Aorta (tissue), 5 donors: ENCODE measurements around the gene HLA-DPB1. TPM values are rescaled to one million over a fixed set of nuclear protein-coding genes. Genes with fewer than 3 reads are reported as not detected.

Source experiments
- ATAC-seq: fragments of 200-7000 bp; cut with Tn5 transposase; one replicate; pipeline ENCODE4 v1.9.1; 2022; ENCODE audit warnings: moderate library complexity; ENCODE audit not compliant: low FRiP score
- DNase-seq, 2 donors: peaks; one replicate each; pipeline ENCODE4 v3.0.0-alpha.2; 2020
- H3K27ac ChIP-seq, 2 donors: one replicate each; pipeline ENCODE4 v1.5.1; 2013; ENCODE audit warnings: low read length in 2 of 2, mild to moderate bottlenecking in 2 of 2, moderate library complexity in 2 of 2, control low read depth in 1 of 2, inconsistent platforms in 1 of 2, low read depth in 1 of 2
- H3K27me3 ChIP-seq, 2 donors: one replicate each; pipeline ENCODE4 v1.6.1; 2013; ENCODE audit warnings: control low read depth in 1 of 2, low read length in 1 of 2, mild to moderate bottlenecking in 1 of 2, moderate library complexity in 1 of 2; ENCODE audit not compliant: insufficient read depth in 2 of 2, control insufficient read depth in 1 of 2
- H3K36me3 ChIP-seq, 2 donors: one replicate each; pipeline ENCODE4 v1.6.1; 2013; ENCODE audit warnings: control low read depth in 1 of 2, low read length in 1 of 2, mild to moderate bottlenecking in 1 of 2; ENCODE audit not compliant: insufficient read depth in 2 of 2, control insufficient read depth in 1 of 2
- H3K4me1 ChIP-seq, 2 donors: one replicate each; pipeline ENCODE4 v1.6.1; 2013; ENCODE audit warnings: low read length in 2 of 2, control low read depth in 1 of 2, mild to moderate bottlenecking in 1 of 2, moderate library complexity in 1 of 2; ENCODE audit not compliant: insufficient read depth in 2 of 2, control insufficient read depth in 1 of 2
- H3K4me3 ChIP-seq, 2 donors: one replicate each; pipeline ENCODE4 v1.5.1; 2013; ENCODE audit warnings: low read length in 2 of 2, control low read depth in 1 of 2, mild to moderate bottlenecking in 1 of 2
- H3K9me3 ChIP-seq: one replicate; pipeline ENCODE4 v1.6.1; 2013; ENCODE audit warnings: mild to moderate bottlenecking, low read length; ENCODE audit not compliant: control insufficient read depth
- WGBS, 2 donors: extraction: QIAGEN DNeasy Blood & Tissue Kit; methylation state at CpG; one replicate each; pipeline ENCODE4 v1.1.7; 2013; 5-methylcytosine and 5-hydroxymethylcytosine counted together
- intact Hi-C, 2 donors: fragments of 100-400 bp; cut with DNase I; formaldehyde crosslinking; loops; one replicate each; pipeline versions ENCODE4 v1.14.2 to v1.15.0; 2022
- long read RNA-seq, 2 donors: library from polyadenylated mRNA; unstranded; transcript quantifications; one replicate each; pipeline ENCODE4 v2.0.0, GENCODE V29; 2020 to 2021
- polyA plus RNA-seq, 2 donors: library from polyadenylated mRNA; stranded (reverse); fragments of 200-250 nt; gene quantifications; one replicate each; pipeline ENCODE4 v1.2.3, GENCODE V29; 2013
- total RNA-seq, 2 donors: library from RNA; stranded (reverse); fragmentation: NEBNext Ultra II Directional; extraction: Animal tissue kit (Norgen Biotek cat#: 25700); gene quantifications; one replicate each; pipeline ENCODE4 v1.2.1, GENCODE V29; 2021
- donor health status: healthy with polysubstance abuse.
- donor health status: Bipolar disorder and iron deficiency.
- donor health status: DM: no; HTN: no; CAD: no.
- donor health status: DM: no; HTN: no; CAD: no.
- donor health status: DM: yes; HTN: yes; CAD: no.

The HLA-DPB1 gene
- 100 to 1,000 TPM in 1 of 2 donors, 10 to 100 TPM in 1; 98.9 to 215 TPM for total RNA-seq
- polyA plus RNA-seq, result 100 to 1,000 TPM in 1 of 2 donors, 10 to 100 TPM in 1; 45.4 to 113 TPM
- long read RNA-seq, donor 1, transcript HLA-DPB1-211 (6 exons, 1,560 nt), result major isoform, 117 of 156 reads
- long read RNA-seq, donor 1, partial matches to known transcripts, result 13 of 156 reads
- long read RNA-seq, donor 1, other reads (novel, unspliced or antisense), result 23 of 156 reads
- long read RNA-seq, donor 2, transcript HLA-DPB1-211 (6 exons, 1,560 nt), result major isoform, 34 of 98 reads
- long read RNA-seq, donor 2, partial matches to known transcripts, result 22 of 98 reads
- long read RNA-seq, donor 2, other reads (novel, unspliced or antisense), result 41 of 98 reads

GRCh38 chr6:33075568-33076405, at the start of gene HLA-DPB1:
Gene HLA-DPB1, plus strand, starts transcription at chr6:33075990. Its CDS starts 52 bp downstream, at chr6:33076042.
- Histone ChIP-seq H3K9me3 (no peaks in the 10 kb centered on the region), H3K27me3 (no peaks in the 10 kb centered on the region), H3K36me3 (no peaks in the 10 kb centered on the region), H3K4me3 (no peak within 1 kb of the TSS), H3K27ac (no peak within 1 kb of the TSS), H3K4me1 (no peaks in the 10 kb centered on the region)
- ATAC-seq (peak; percentile 86), DNase-seq (no peak)
- intact Hi-C loops, result no loop called here
- WGBS, 2 donors, result 60 to 63% methylated on average over 10 of the region's 10 CpGs

GRCh38 chr6:33028220-33028849, 47.5 kb upstream of the HLA-DPB1 start:
- ATAC-seq (no peak), DNase-seq (no peak)
- H3K36me3 ChIP-seq, result no peaks in the 10 kb centered on the region

GRCh38 chr6:33029328-33030184, 46.2 kb upstream of the HLA-DPB1 start:
- ATAC-seq (peak; percentile 76), DNase-seq (peak in 1 of 2 donors; percentile 70)
- intact Hi-C loops, result no loop called here
- Histone ChIP-seq H3K4me1 (no peaks in the 10 kb centered on the region), H3K4me3 (no peak overlapping the region), H3K9me3 (no peaks in the 10 kb centered on the region), H3K36me3 (no peaks in the 10 kb centered on the region), H3K27me3 (no peaks in the 10 kb centered on the region), H3K27ac (no peak overlapping the region)
- WGBS, 2 donors, result 57 to 61% methylated on average over 6 of the region's 6 CpGs

More at GRCh38 chr6:33028220-33028849, 47.5 kb upstream of the HLA-DPB1 start:
- no peaks in the 10 kb centered on the region for H3K9me3 ChIP-seq
- H3K27ac ChIP-seq, result no peak overlapping the region
- no peaks in the 10 kb centered on the region for H3K4me1 ChIP-seq
- H3K27me3 ChIP-seq, result no peaks in the 10 kb centered on the region
- no peak overlapping the region for H3K4me3 ChIP-seq
- WGBS, 2 donors, result 16 to 27% methylated on average over 1 of the region's 1 CpG
- intact Hi-C loops, result no loop called here

- H3K4me1 ChIP-seq, result no peaks in the 10 kb centered on the region
- WGBS, 2 donors, result 39 to 74% methylated on average over 3 of the region's 3 CpGs
- H3K4me3 ChIP-seq, result no peak overlapping the region
- no peaks in the 10 kb centered on the region for H3K9me3 ChIP-seq
- H3K36me3 ChIP-seq, result no peaks in the 10 kb centered on the region
- no peak overlapping the region for H3K27ac ChIP-seq
- no peaks in the 10 kb centered on the region for H3K27me3 ChIP-seq
- DNase-seq (no peak), ATAC-seq (no peak)
- intact Hi-C loops, result no loop called here
Measured at GRCh38 chr6:33030245-33030644, 45.5 kb upstream of the HLA-DPB1 start.

- WGBS, 2 donors, result 92 to 93% methylated on average over 1 of the region's 1 CpG
- no peaks in the 10 kb centered on the region for H3K4me1 ChIP-seq
Measured at GRCh38 chr6:33034554-33034953, 41.2 kb upstream of the HLA-DPB1 start.

GRCh38 chr6:33036535-33036934, 39.3 kb upstream of the HLA-DPB1 start:
- DNase-seq (no peak), ATAC-seq (no peak)
- no peak overlapping the region for H3K4me3 ChIP-seq
- H3K4me1 ChIP-seq, result no peaks in the 10 kb centered on the region
- H3K36me3 ChIP-seq, result no peaks in the 10 kb centered on the region
- intact Hi-C loops, result no loop called here
- no peaks in the 10 kb centered on the region for H3K27me3 ChIP-seq
- peaks cover 1% of the 10 kb centered on the region for H3K9me3 ChIP-seq
- H3K27ac ChIP-seq, result no peak overlapping the region
- 48 to 61% methylated on average over 1 of the region's 1 CpG for WGBS, 2 donors

More at GRCh38 chr6:33034554-33034953, 41.2 kb upstream of the HLA-DPB1 start:
- intact Hi-C loops, result no loop called here
- DNase-seq (no peak), ATAC-seq (no peak)
- no peaks in the 10 kb centered on the region for H3K27me3 ChIP-seq
- no peak overlapping the region for H3K27ac ChIP-seq
- peaks cover 1% of the 10 kb centered on the region for H3K9me3 ChIP-seq
- no peak overlapping the region for H3K4me3 ChIP-seq
- H3K36me3 ChIP-seq, result no peaks in the 10 kb centered on the region

- Histone ChIP-seq H3K4me1 (no peaks in the 10 kb centered on the region), H3K27ac (no peak overlapping the region), H3K9me3 (peaks cover 1% of the 10 kb centered on the region), H3K27me3 (no peaks in the 10 kb centered on the region), H3K36me3 (no peaks in the 10 kb centered on the region), H3K4me3 (no peak overlapping the region)
- ATAC-seq (no peak), DNase-seq (no peak)
- intact Hi-C loops, result no loop called here
- 91 to 95% methylated on average over 2 of the region's 2 CpGs for WGBS, 2 donors
Measured at GRCh38 chr6:33040157-33040556, 35.6 kb upstream of the HLA-DPB1 start.
